Measurements from ENCODE around the gene TP53I13.

GRCh38 chr17:29618272-29619065 is 50.0 kb downstream of the TP53I13 start:
- TF ChIP-seq CTCF (IDR thresholded peaks at IDR 0.05) (peak in 2 of 4 donors; percentile 9 to 10), POLR2A (IDR thresholded peaks at IDR 0.05) (no peak)

Measured in right lobe of liver (tissue), 4 donors.